K562 (cell line): Measurements from ENCODE around the gene OLFML3. TPM values are rescaled to one million over a fixed set of nuclear protein-coding genes. Genes with fewer than 3 reads are reported as not detected.

Experiments used
- ATAC-seq: fragments of 200-7000 bp; cut with Tn5 transposase; 3 replicates; pipeline ENCODE4 v1.9.1; 2020; ENCODE audit warnings: moderate library complexity
- BruUV-seq: library from RNA; stranded (reverse); fragments of 400-500 nt; replicated peaks from 2 replicates; lab custom pipeline; 2021; lab: Mats Ljungman, UMichigan
- CTCF ChIA-PET: fragments of 300-600 bp; formaldehyde crosslinking; extraction: SDS; loops from one replicate; lab custom pipeline; 2021; ENCODE audit warnings: low intra/inter-chr PET ratio; lab: Yijun Ruan, JAX
- POLR2A ChIA-PET: fragments of 300-600, 350-650 bp; sonication (Branson Sonifier 250); formaldehyde crosslinking; extraction: SDS; loops from one replicate; lab custom pipeline; 2021; ENCODE audit warnings: antibody characterized with exemption, inconsistent platforms; lab: Yijun Ruan, JAX
- DNase-seq, 4 experiments: peaks; one replicate each; pipeline versions ENCODE4 v3.0.0 to v3.0.0-alpha.2; 2011 to 2018; ENCODE audit warnings: low spot score in 3 of 4, mixed read lengths in 3 of 4; ENCODE audit errors: extremely low read depth in 1 of 4
- FAIRE-seq: peaks from 2 replicates; lab custom pipeline; 2011; peaks lifted over from hg19 to GRCh38; lab: Jason Lieb, UNC
- H2AFZ ChIP-seq: 2 replicates; pipeline ENCODE4 v1.6.0; 2011; ENCODE audit warnings: low read depth, low read length, control low read depth, inconsistent platforms
- H3K27ac ChIP-seq: fragments of 200-600 bp; 3 replicates; pipeline ENCODE4 v1.8.0; 2011; ENCODE audit warnings: low read depth, mild to moderate bottlenecking, control low read depth, inconsistent platforms, low read length, moderate library complexity, mixed read lengths; ENCODE audit errors: extremely low read depth
- H3K27me3 ChIP-seq, 2 experiments: fragments of 300-600 bp in 1 of 2; 2 replicates in 1 of 2; 3 replicates in 1 of 2; pipeline versions ENCODE4 v1.6.0 to v1.8.0; 2011; ENCODE audit warnings: inconsistent platforms in 2 of 2, low read length in 2 of 2, mild to moderate bottlenecking in 1 of 2, mixed read lengths in 1 of 2, moderate library complexity in 1 of 2; ENCODE audit not compliant: control insufficient read depth in 2 of 2, insufficient read depth in 2 of 2
- H3K36me3 ChIP-seq: fragments of 300-600 bp; 3 replicates; pipeline ENCODE4 v1.8.0; 2011; ENCODE audit warnings: mild to moderate bottlenecking, low read length, inconsistent platforms; ENCODE audit not compliant: control insufficient read depth, insufficient read depth
- H3K4me1 ChIP-seq, 2 experiments: fragments of 200-600 bp in 1 of 2; replicated peaks in 1 of 2; 2 replicates in 1 of 2; 3 replicates in 1 of 2; pipeline versions ENCODE4 v1.5.1 to v1.8.0; 2011; ENCODE audit warnings: inconsistent platforms in 2 of 2, low read length in 2 of 2, mild to moderate bottlenecking in 1 of 2, mixed read lengths in 1 of 2, moderate library complexity in 1 of 2; ENCODE audit not compliant: control insufficient read depth in 2 of 2, insufficient read depth in 2 of 2
- H3K4me2 ChIP-seq: 2 replicates; pipeline ENCODE4 v1.6.1; 2011; ENCODE audit warnings: low read length, control low read depth, inconsistent platforms, mixed read lengths; ENCODE audit not compliant: insufficient read depth
- H3K4me3 ChIP-seq: fragments of 200-600 bp; sonication (generic), shearing (Covaris generic); 2 replicates; pipeline ENCODE4 v1.5.1; 2016; ENCODE audit warnings: control low read depth, inconsistent platforms
- H3K79me2 ChIP-seq: fragments of 200-600 bp; 3 replicates; pipeline ENCODE4 v1.8.0; 2011; ENCODE audit warnings: low read length, inconsistent platforms; ENCODE audit not compliant: control insufficient read depth, insufficient read depth
- H3K9ac ChIP-seq, 2 experiments: 2 replicates each; pipeline versions ENCODE4 v1.6.0 to v1.6.1; 2011; ENCODE audit warnings: low read depth in 2 of 2, low read length in 2 of 2, control low read depth in 1 of 2, inconsistent platforms in 1 of 2, mild to moderate bottlenecking in 1 of 2, mixed read lengths in 1 of 2; ENCODE audit not compliant: insufficient read depth in 1 of 2
- H3K9me1 ChIP-seq: one replicate; pipeline ENCODE4 v1.6.0; 2011; ENCODE audit warnings: inconsistent platforms, mild to moderate bottlenecking, low read length, moderate library complexity; ENCODE audit not compliant: control insufficient read depth, insufficient read depth
- H3K9me3 ChIP-seq: replicated peaks from 2 replicates; pipeline ENCODE4 v1.5.1; 2011; ENCODE audit warnings: low read depth, low read length, inconsistent platforms; ENCODE audit not compliant: control insufficient read depth, insufficient read depth
- H4K20me1 ChIP-seq: replicated peaks from 2 replicates; pipeline ENCODE4 v1.6.1; 2011; ENCODE audit warnings: low read length, inconsistent platforms, mixed read lengths; ENCODE audit not compliant: control insufficient read depth, insufficient read depth
- DDX20 ChIP-seq: fragments of 450-650 bp; IDR thresholded peaks from 2 replicates; pipeline ENCODE4 v1.6.1; 2016; ENCODE audit warnings: missing genetic modification characterization, low read depth, mild to moderate bottlenecking, missing compliant biosample characterization, moderate library complexity
- FOS ChIP-seq: IDR thresholded peaks from 3 replicates; pipeline ENCODE4 v1.6.1; 2011; ENCODE audit not compliant: insufficient read length; ENCODE audit errors: extremely low read depth
- FOXM1 ChIP-seq, 2 experiments: fragments of 450-650 bp in 1 of 2; sonication (generic) in 1 of 2; formaldehyde crosslinking in 1 of 2; IDR thresholded peaks; 2 replicates each; pipeline versions ENCODE4 v1.6.1 to v1.9.0; 2017 to 2022; ENCODE audit warnings: low read depth in 2 of 2, mild to moderate bottlenecking in 2 of 2, missing genetic modification reagents in 1 of 2, moderate library complexity in 1 of 2
- ID3 ChIP-seq, 2 experiments: fragments of 250-450 bp in 1 of 2; fragments of 450-650 bp in 1 of 2; sonication (Bioruptor Pico) in 1 of 2; IDR thresholded peaks; 2 replicates each; pipeline versions ENCODE4 v1.6.1 to v1.8.0; 2016 to 2021; ENCODE audit warnings: mild to moderate bottlenecking in 2 of 2, moderate library complexity in 2 of 2, missing compliant biosample characterization in 1 of 2, missing genetic modification characterization in 1 of 2
- SP1 ChIP-seq: sonication (generic); formaldehyde crosslinking; IDR thresholded peaks from 2 replicates; pipeline ENCODE4 v1.8.1; 2022; ENCODE audit warnings: mild to moderate bottlenecking, missing genetic modification reagents
- TCFL5 ChIP-seq: fragments of 250-450 bp; sonication (Bioruptor Pico); conservative IDR thresholded peaks from 2 replicates; pipeline ENCODE4 v1.6.1; 2021; ENCODE audit warnings: mild to moderate bottlenecking, moderate library complexity, matching md5 sums
- ZBTB33 ChIP-seq: sonication (generic); formaldehyde crosslinking; IDR thresholded peaks from 2 replicates; pipeline ENCODE4 v1.8.1; 2023; ENCODE audit warnings: mild to moderate bottlenecking, missing genetic modification reagents
- ZNF584 ChIP-seq: fragments of 200-800 bp; sonication (Bioruptor generic); IDR thresholded peaks from 2 replicates; pipeline ENCODE4 v1.6.1; 2016; ENCODE audit warnings: low read depth, mild to moderate bottlenecking, missing genetic modification characterization, missing compliant biosample characterization
- WGBS: fragments of 100-300 bp; shearing (Covaris generic); methylation state at CpG from one replicate; pipeline ENCODE4 v1.1.6; 2016; ENCODE audit warnings: low coverage, mixed read lengths; ENCODE audit not compliant: insufficient coverage; ENCODE audit errors: missing lambda C conversion rate; 5-methylcytosine and 5-hydroxymethylcytosine counted together
- in situ Hi-C: fragments of 300-500 bp; cut with MboI; formaldehyde crosslinking; loops from 4 replicates; pipeline ENCODE4 v1.15.0; 2018; ENCODE audit warnings: inconsistent platforms, mixed read lengths
- intact Hi-C: fragments of 100-400 bp; cut with micrococcal nuclease; formaldehyde crosslinking; loops from 2 replicates; pipeline ENCODE4 v1.14.2; 2022
- polyA plus RNA-seq, 8 experiments: library from polyadenylated mRNA; depleted of rRNA in 4 of 8; stranded (reverse) in 5 of 8; unstranded in 3 of 8; fragments of >200 nt; fragmentation: Nextera tagmentation in 2 of 8; fragmentation: Illumina TruSeq in 1 of 8; extraction: Ambion mirVana in 2 of 8; extraction: Trizol in 1 of 8; gene quantifications; 2 replicates each; pipeline versions ENCODE4 v1.2.1 to v1.2.3, GENCODE V29; 2011 to 2014; ENCODE audit warnings: inconsistent platforms in 1 of 8, missing spikeins in 1 of 8
- total RNA-seq, 7 experiments: library from RNA; depleted of rRNA in 6 of 7; stranded (reverse); fragments of >200 nt in 6 of 7; fragmentation: Illumina TruSeq in 2 of 7; extraction: Trizol in 2 of 7; gene quantifications; 2 replicates each; pipeline versions ENCODE4 v1.2.1 to v1.2.3, GENCODE V29; 2011 to 2021; ENCODE audit warnings: low replicate concordance in 1 of 7

OLFML3 gene
- total and polyA plus RNA-seq, 9 of the 15 experiments (the other 6 are each of a cell fraction or from before 2014, with no cell fraction given): 0.07 to 0.13 (median 0.07) TPM; not detected in 6

- Histone ChIP-seq H3K27ac (no peak overlapping the region), H3K79me2 (peaks cover 96% of the 10 kb centered on the region), H2AFZ (no peak overlapping the region), H3K4me2 (no peak overlapping the region), H3K4me1 (peaks cover 15 to 22% of the 10 kb centered on the region in 2 experiments; a peak in 4 of 5 replicates), H4K20me1 (peaks cover 16% of the 10 kb centered on the region; the same call in 1 of the 2 replicates), H3K9me1 (no peaks in the 10 kb centered on the region), H3K9ac (peak overlapping the region in 1 of 2 experiments; percentile 6; a peak in 1 of 4 replicates), H3K27me3 (no peaks in the 10 kb centered on the region), H3K36me3 (peaks cover 60% of the 10 kb centered on the region), H3K4me3 (no peak overlapping the region), H3K9me3 (no peaks in the 10 kb centered on the region)
- no peak for TF ChIP-seq TCFL5
- peak; percentile 47; the same call in 1 of the 2 replicates for TF ChIP-seq FOXM1 (IDR thresholded peaks at IDR 0.05; ENCODE audit: low read depth)
- no peak for TF ChIP-seq FOXM1 (CRISPR knock-in tag; IDR thresholded peaks at IDR 0.05; ENCODE audit: low read depth)
- no peak for TF ChIP-seq ZNF584 (CRISPR knock-in tag)
- TF ChIP-seq ID3 (CRISPR knock-in tag; IDR thresholded peaks at IDR 0.05): no peak
- no peak for TF ChIP-seq ID3 (tag; IDR thresholded peaks at IDR 0.05)
- no peak for TF ChIP-seq DDX20
- TF ChIP-seq SP1 (CRISPR knock-in tag): no peak
- no peak for TF ChIP-seq FOS
- no peak for TF ChIP-seq ZBTB33 (CRISPR knock-in tag)
- intact Hi-C loops (loop anchor here (10.0 kb wide), 1 partner anchor 183 kb away; the partner anchor contains the start of gene PHTF1), in situ Hi-C loops (no loop called here)
- 40% methylated on average over 5 of the region's 5 CpGs for WGBS
- DNase-seq (no peak), ATAC-seq (no peak), FAIRE-seq (no peak)
- ChIA-PET CTCF (no interaction called here), POLR2A (interaction anchor here (0.8 to 7.3 kb wide), 5 partner anchors 8 to 34 kb away, joined by 3 to 61 read pairs (median 3); partner anchors contain the start of gene HIPK1)
- no TSS peak for BruUV-seq
These were observed 41.1 kb upstream of the OLFML3 start for GRCh38 chr1:113938192-113938591.
